T-helper 1 cell treated with Interleukin-12 subunit alpha and Interleukin-12 subunit beta and Interleukin-4 antibody, amounts not matched to agents 30 μg/mL and 1 μg/mL, for 36 hours (primary cell): Measurements from ENCODE around the gene SH3TC1.

Source experiments
- H3K27ac Mint-ChIP-seq: one replicate; pipeline ENCODE4 v1.8.0; 2021; ENCODE audit warnings: mild to moderate bottlenecking, mixed read lengths
- H3K27me3 Mint-ChIP-seq: one replicate; pipeline ENCODE4 v1.8.0; 2021; ENCODE audit warnings: low read depth, mixed read lengths
- H3K36me3 Mint-ChIP-seq: one replicate; pipeline ENCODE4 v1.8.0; 2021; ENCODE audit warnings: low read depth, mixed read lengths
- H3K4me1 Mint-ChIP-seq: one replicate; pipeline ENCODE4 v1.8.0; 2021; ENCODE audit warnings: low read depth, mixed read lengths
- H3K4me3 Mint-ChIP-seq: one replicate; pipeline ENCODE4 v1.8.0; 2021; ENCODE audit warnings: mild to moderate bottlenecking, moderate library complexity, mixed read lengths
- H3K9me3 Mint-ChIP-seq: one replicate; pipeline ENCODE4 v1.8.0; 2021; ENCODE audit warnings: mixed read lengths

SH3TC1 gene

GRCh38 chr4:8289956-8290700 is 91.0 kb downstream of the SH3TC1 start:
- Mint-ChIP-seq H3K4me1 (no peaks in the 10 kb centered on the region), H3K36me3 (no peaks in the 10 kb centered on the region), H3K27me3 (no peaks in the 10 kb centered on the region), H3K27ac (no peak overlapping the region), H3K4me3 (no peak overlapping the region), H3K9me3 (peaks cover 6% of the 10 kb centered on the region)

DNA sequence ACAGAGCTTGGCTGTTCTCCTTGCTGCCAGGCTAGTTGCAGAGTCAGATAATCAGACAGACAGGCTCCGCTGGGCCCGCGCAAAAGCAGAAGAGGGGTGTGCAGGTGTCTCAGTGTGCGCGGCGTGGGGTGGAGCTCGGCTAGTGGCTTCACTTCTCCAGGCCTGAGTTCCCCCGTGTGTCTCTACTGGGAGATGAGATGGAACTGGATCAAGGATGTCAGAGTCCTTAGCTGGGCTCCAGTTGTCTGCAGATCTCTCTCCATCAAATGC is 91.5 kb downstream of the SH3TC1 start:
- no peaks in the 10 kb centered on the region for H3K4me1 Mint-ChIP-seq
- no peak overlapping the region for H3K27ac Mint-ChIP-seq
- no peaks in the 10 kb centered on the region for H3K27me3 Mint-ChIP-seq
- H3K36me3 Mint-ChIP-seq: no peaks in the 10 kb centered on the region
- H3K4me3 Mint-ChIP-seq: no peak overlapping the region
- peaks cover 7% of the 10 kb centered on the region for H3K9me3 Mint-ChIP-seq
